Mucosa of gallbladder (tissue), 1 donor: ENCODE results near the gene NIF3L1. TPM values are rescaled to one million over a fixed set of nuclear protein-coding genes. Genes with fewer than 3 reads are reported as not detected.

Experiments used
- total RNA-seq: library from RNA; stranded (reverse); gene quantifications from one replicate; pipeline ENCODE4 v1.2.1, GENCODE V29; 2021
- donor health status: DM: no; HTN: no; CAD: no.

Gene NIF3L1
- total RNA-seq, 1 donor from 2014 or later, result 16.9 TPM

Other genes starting within 250 kb of the NIF3L1 start
- 158 TPM for gene BZW1, start 77.5 kb upstream of the NIF3L1 start, total RNA-seq
- gene CLK1, start 24.7 kb upstream of the NIF3L1 start, total RNA-seq, result 98.8 TPM
- 38.4 TPM for gene PPIL3, start 294 bp upstream of the NIF3L1 start, total RNA-seq
- gene ORC2, start 74.3 kb downstream of the NIF3L1 start, total RNA-seq, result 29.3 TPM
- gene HYCC2, start 182.3 kb downstream of the NIF3L1 start, total RNA-seq, result 18.8 TPM
- 96.4 TPM for gene NDUFB3, start 182.6 kb downstream of the NIF3L1 start, total RNA-seq
- 152 TPM for gene CFLAR, start 226.8 kb downstream of the NIF3L1 start, total RNA-seq